Bone marrow (tissue), 2 donors: ENCODE measurements around the gene OSGIN1.

Source experiments
- DNase-seq, 2 donors: peaks; one replicate each; lab custom pipeline; 2025; lab: John Stamatoyannopoulos, UW

OSGIN1 gene

GRCh38 chr16:83971165-83972130, 18.4 kb downstream of the OSGIN1 start:
- no peak for DNase-seq

GRCh38 chr16:83972256-83973008, 19.4 kb downstream of the OSGIN1 start:
- DNase-seq: no peak

GRCh38 chr16:83973077-83973476, 20.0 kb downstream of the OSGIN1 start:
- DNase-seq: no peak

GRCh38 chr16:83973581-83974385, 20.7 kb downstream of the OSGIN1 start:
- DNase-seq: no peak

GRCh38 chr16:83974475-83974874, 21.4 kb downstream of the OSGIN1 start:
- no peak for DNase-seq

GRCh38 chr16:83975590-83976260, 22.7 kb downstream of the OSGIN1 start:
- DNase-seq: no peak

- no peak for DNase-seq
Observed at GRCh38 chr16:83977056-83977815, 24.2 kb downstream of the OSGIN1 start.

- no peak for DNase-seq
Observed at GRCh38 chr16:83978401-83978904, 25.4 kb downstream of the OSGIN1 start.

- DNase-seq: no peak
Observed at GRCh38 chr16:83979441-83979840, 26.4 kb downstream of the OSGIN1 start.

GRCh38 chr16:83980794-83981193, 27.8 kb downstream of the OSGIN1 start:
- DNase-seq: no peak

- no peak for DNase-seq
Observed at GRCh38 chr16:83981799-83982198, 28.8 kb downstream of the OSGIN1 start.

- no peak for DNase-seq
Observed at GRCh38 chr16:83983491-83983890, 30.5 kb downstream of the OSGIN1 start.

- no peak for DNase-seq
Observed at GRCh38 chr16:83989300-83989699, 36.3 kb downstream of the OSGIN1 start.

GRCh38 chr16:83990492-83990891, 37.5 kb downstream of the OSGIN1 start:
- no peak for DNase-seq

GRCh38 chr16:83992624-83993023, 39.6 kb downstream of the OSGIN1 start:
- no peak for DNase-seq

- peak in 1 of 2 donors; percentile 16 for DNase-seq
Observed at GRCh38 chr16:83994087-83994486, 41.0 kb downstream of the OSGIN1 start.

GRCh38 chr16:83994703-83995102, 41.7 kb downstream of the OSGIN1 start:
- DNase-seq: no peak

- DNase-seq: no peak
Observed at GRCh38 chr16:83995754-83996153, 42.7 kb downstream of the OSGIN1 start.

GRCh38 chr16:83996481-83997252, 43.6 kb downstream of the OSGIN1 start:
- DNase-seq: no peak

- no peak for DNase-seq
Observed at GRCh38 chr16:83998091-83998490, 45.1 kb downstream of the OSGIN1 start.
